SK-N-SH (cell line): ENCODE results near the gene SLC8A2. TPM values are rescaled to one million over a fixed set of nuclear protein-coding genes. Genes with fewer than 3 reads are reported as not detected.

ENCODE experiments used
- CTCF ChIA-PET: fragments of 300-600, 350-600 bp; formaldehyde crosslinking; extraction: SDS; loops from one replicate; lab custom pipeline; 2021; lab: Yijun Ruan, JAX
- POLR2A ChIA-PET: fragments of 350-600 bp; sonication (Branson Sonifier 250); formaldehyde crosslinking; extraction: SDS; loops from one replicate; lab custom pipeline; 2020; ENCODE audit warnings: antibody characterized with exemption, inconsistent platforms; lab: Yijun Ruan, JAX
- DNase-seq: peaks from one replicate; pipeline ENCODE4 v3.0.0; 2012
- H2AFZ ChIP-seq: fragments of 200-600 bp; sonication (generic); 2 replicates; pipeline ENCODE4 v1.8.1; 2016; ENCODE audit warnings: antibody characterized with exemption, mild to moderate bottlenecking, low read depth
- H3F3A ChIP-seq: fragments of 200-600 bp; sonication (generic); replicated peaks from 2 replicates; pipeline ENCODE3; 2016; ENCODE audit warnings: antibody characterized with exemption, mild to moderate bottlenecking; ENCODE audit not compliant: insufficient read depth
- H3K27ac ChIP-seq, 2 experiments: fragments of 200-500 bp in 1 of 2; fragments of 200-600 bp in 1 of 2; sonication (Bioruptor generic) in 1 of 2; sonication (generic), shearing (Covaris generic) in 1 of 2; 2 replicates each; pipeline versions ENCODE4 v1.5.1 to v1.6.1; 2014 to 2016; ENCODE audit warnings: low read depth in 2 of 2, inconsistent platforms in 1 of 2, low read length in 1 of 2, mild to moderate bottlenecking in 1 of 2, mixed read lengths in 1 of 2
- H3K27me3 ChIP-seq: fragments of 200-600 bp; sonication (generic), shearing (Covaris generic); 2 replicates; pipeline ENCODE4 v1.6.1; 2016; ENCODE audit warnings: mixed run types; ENCODE audit not compliant: insufficient read depth
- H3K36me3 ChIP-seq, 2 experiments: fragments of 200-500 bp in 1 of 2; fragments of 200-600 bp in 1 of 2; sonication (Bioruptor generic) in 1 of 2; sonication (generic) in 1 of 2; replicated peaks in 1 of 2; 2 replicates each; pipeline versions ENCODE3 to v1.5.1; 2014 to 2016; ENCODE audit warnings: low read length in 1 of 2, mild to moderate bottlenecking in 1 of 2; ENCODE audit not compliant: insufficient read depth in 2 of 2, control insufficient read depth in 1 of 2
- H3K4me1 ChIP-seq, 2 experiments: fragments of 200-500 bp in 1 of 2; fragments of 200-600 bp in 1 of 2; sonication (Bioruptor generic) in 1 of 2; sonication (generic), shearing (Covaris generic) in 1 of 2; 2 replicates each; pipeline versions ENCODE4 v1.5.1 to v1.6.1; 2014 to 2016; ENCODE audit warnings: low read depth in 1 of 2, low read length in 1 of 2, mixed run types in 1 of 2; ENCODE audit not compliant: insufficient read depth in 2 of 2, control insufficient read depth in 1 of 2
- H3K4me2 ChIP-seq: fragments of 200-600 bp; sonication (generic), shearing (Covaris generic); 2 replicates; pipeline ENCODE4 v1.6.1; 2017; ENCODE audit warnings: mixed run types
- H3K4me3 ChIP-seq, 2 experiments: fragments of 200-500 bp in 1 of 2; fragments of 200-600 bp in 1 of 2; sonication (Bioruptor generic) in 1 of 2; sonication (generic), shearing (Covaris generic) in 1 of 2; 2 replicates each; pipeline versions ENCODE4 v1.5.1 to v1.8.1; 2014 to 2016; ENCODE audit warnings: low read depth in 2 of 2, inconsistent platforms in 1 of 2, low read length in 1 of 2, mild to moderate bottlenecking in 1 of 2, mixed read lengths in 1 of 2, moderate library complexity in 1 of 2
- H3K79me2 ChIP-seq: fragments of 200-600 bp; sonication (generic); 2 replicates; pipeline ENCODE4 v1.8.1; 2017; ENCODE audit warnings: mild to moderate bottlenecking; ENCODE audit not compliant: insufficient read depth
- H3K9ac ChIP-seq: fragments of 200-600 bp; sonication (generic); 2 replicates; pipeline ENCODE4 v1.6.1; 2017; ENCODE audit warnings: mixed run types
- H3K9me2 ChIP-seq: fragments of 200-600 bp; sonication (generic); 2 replicates; pipeline ENCODE4 v1.6.1; 2017; ENCODE audit warnings: mixed run types
- H3K9me3 ChIP-seq: fragments of 200-600 bp; sonication (generic); 2 replicates; pipeline ENCODE4 v1.6.1; 2017; ENCODE audit warnings: mixed run types, mild to moderate bottlenecking, moderate library complexity
- H4K20me1 ChIP-seq: fragments of 200-600 bp; sonication (generic); 2 replicates; pipeline ENCODE4 v1.6.1; 2017; ENCODE audit warnings: mild to moderate bottlenecking, mixed run types; ENCODE audit not compliant: insufficient read depth
- CTCF ChIP-seq: fragments of 200-600 bp; sonication (generic); IDR thresholded peaks from 2 replicates; pipeline ENCODE4 v1.6.1; 2017; ENCODE audit warnings: antibody characterized with exemption, mild to moderate bottlenecking, moderate library complexity
- EP300 ChIP-seq, 2 experiments: IDR thresholded peaks; 2 replicates each; pipeline versions ENCODE4 v1.4.0 to v1.6.1; 2012; ENCODE audit warnings: borderline replicate concordance in 1 of 2, low read depth in 1 of 2, low read length in 1 of 2
- FOSL2 ChIP-seq: IDR thresholded peaks from 2 replicates; pipeline ENCODE4 v1.4.0; 2012; ENCODE audit warnings: low read depth, mild to moderate bottlenecking, moderate library complexity, borderline replicate concordance
- FOXM1 ChIP-seq: IDR thresholded peaks from 2 replicates; pipeline ENCODE4 v1.4.0; 2012; ENCODE audit warnings: low read depth, mild to moderate bottlenecking
- GATA2 ChIP-seq: sonication (generic); formaldehyde crosslinking; IDR thresholded peaks from 2 replicates; pipeline ENCODE4 v1.5.0; 2020; ENCODE audit warnings: mild to moderate bottlenecking, missing genetic modification reagents
- MXI1 ChIP-seq: IDR thresholded peaks from 2 replicates; pipeline ENCODE4 v1.6.1; 2012; ENCODE audit warnings: mild to moderate bottlenecking, low read depth, low read length, improper control_type of control experiment
- NFIC ChIP-seq: IDR thresholded peaks from 2 replicates; pipeline ENCODE4 v1.4.0; 2012; ENCODE audit warnings: borderline replicate concordance
- NRF1 ChIP-seq: IDR thresholded peaks from 2 replicates; pipeline ENCODE4 v1.6.1; 2012; ENCODE audit warnings: low read depth, mild to moderate bottlenecking, low read length
- POLR2AphosphoS5 ChIP-seq: IDR thresholded peaks from 2 replicates; pipeline ENCODE4 v1.6.1; 2012; ENCODE audit warnings: low read depth, low read length
- RFX5 ChIP-seq: IDR thresholded peaks from 2 replicates; pipeline ENCODE4 v1.6.1; 2012; ENCODE audit warnings: mild to moderate bottlenecking, improper control_type of control experiment, low read length
- TAF1 ChIP-seq: IDR thresholded peaks from 2 replicates; pipeline ENCODE4 v1.6.1; 2012; ENCODE audit warnings: low read depth, mild to moderate bottlenecking, low read length, moderate library complexity, borderline replicate concordance
- USF1 ChIP-seq: IDR thresholded peaks from 2 replicates; pipeline ENCODE4 v1.4.0; 2012; ENCODE audit warnings: low read depth, borderline replicate concordance
- YY1 ChIP-seq: IDR thresholded peaks from 2 replicates; pipeline ENCODE4 v1.4.0; 2012; ENCODE audit warnings: low read depth, mild to moderate bottlenecking
- ZBTB33 ChIP-seq: IDR thresholded peaks from 2 replicates; pipeline ENCODE4 v1.4.0; 2012; ENCODE audit warnings: low read depth, borderline replicate concordance
- WGBS: methylation state at CpG from one replicate; pipeline ENCODE4 v1.1.6; 2017; ENCODE audit warnings: low lambda C conversion rate; 5-methylcytosine and 5-hydroxymethylcytosine counted together
- polyA plus RNA-seq, 3 experiments: library from polyadenylated mRNA; depleted of rRNA; stranded (reverse); fragments of >200 nt; gene quantifications; 2 replicates each; pipeline ENCODE4 v1.2.3, GENCODE V29; 2012
- TF ChIP-seq, protein P1 (sequence below): IDR thresholded peaks from 2 replicates; pipeline ENCODE4 v1.4.0; 2012; ENCODE audit warnings: low read depth
- TF ChIP-seq, protein P2 (sequence below): fragments of 150-350 bp; IDR thresholded peaks from 2 replicates; pipeline ENCODE4 v1.6.1; 2017; ENCODE audit warnings: antibody characterized with exemption, low read length, low read depth, borderline replicate concordance

SLC8A2 gene
- polyA plus RNA-seq, 1 of the 3 experiments (the other 2 are of a cell fraction), result 0.58 TPM

DNA sequence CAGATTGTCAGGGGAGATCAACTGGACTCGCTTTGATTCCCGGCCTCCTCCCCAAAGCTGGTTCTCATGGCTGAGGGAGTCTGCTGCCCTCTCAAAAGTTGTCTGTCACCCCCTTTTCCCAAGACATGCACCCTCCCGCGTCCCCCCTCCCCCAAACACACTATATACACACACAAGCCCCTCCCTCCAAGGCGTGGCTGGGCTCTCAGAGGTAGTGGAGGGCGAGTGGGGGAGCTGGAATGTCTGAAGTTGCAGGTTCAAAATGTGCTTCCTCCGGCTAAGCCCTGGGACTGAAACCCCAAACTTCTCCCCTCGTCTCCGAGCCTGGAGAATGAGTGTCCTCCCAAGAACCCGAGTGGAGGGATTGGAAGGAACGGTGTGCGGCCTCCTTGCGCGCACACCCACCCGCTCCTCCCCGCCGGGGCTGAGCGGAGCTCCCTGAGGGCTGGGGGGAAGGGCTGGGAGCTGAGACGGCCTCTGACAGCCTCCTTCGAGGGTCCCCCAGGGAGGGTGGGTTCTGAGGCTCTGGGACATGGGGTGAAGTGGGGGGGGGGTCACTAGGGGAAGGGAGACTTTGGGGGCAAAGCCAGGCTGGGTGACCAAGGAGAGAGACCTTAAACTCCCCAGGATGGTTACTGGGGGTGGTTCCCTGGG, 42.4 kb downstream of the SLC8A2 start:
- no peak overlapping the region; the same call in 1 of the 2 replicates for H3K4me2 ChIP-seq
- no peak overlapping the region for H3K27ac ChIP-seq
- 81% methylated on average over 18 of the region's 20 CpGs for WGBS
- H3F3A ChIP-seq, result peaks cover 14% of the 10 kb centered on the region
- H4K20me1 ChIP-seq, result no peaks in the 10 kb centered on the region
- DNase-seq, result no peak
- no peak overlapping the region for H3K4me3 ChIP-seq
- peaks cover 4 to 12% of the 10 kb centered on the region in 2 experiments; a peak in 2 of 4 replicates for H3K4me1 ChIP-seq
- H3K9me2 ChIP-seq, result no peaks in the 10 kb centered on the region
- H3K9ac ChIP-seq, result no peak overlapping the region
- H3K9me3 ChIP-seq, result no peaks in the 10 kb centered on the region
- no peaks in the 10 kb centered on the region for H3K79me2 ChIP-seq
- ChIA-PET CTCF (interaction anchor here (0.6 to 3.5 kb wide), 14 partner anchors 7 to 314 kb away, joined by 3 to 30 read pairs (median 6); partner anchors contain the start of genes DHX34, KPTN and NAPA), POLR2A (interaction anchor here (0.6 kb wide), 2 partner anchors 16 to 274 kb away, joined by 3 to 4 read pairs; no protein-coding TSS in a partner anchor)
- no peak overlapping the region for H2AFZ ChIP-seq
- no peaks in the 10 kb centered on the region for H3K36me3 ChIP-seq
- TF ChIP-seq NRF1, result no peak
- TF ChIP-seq, protein P1, sequence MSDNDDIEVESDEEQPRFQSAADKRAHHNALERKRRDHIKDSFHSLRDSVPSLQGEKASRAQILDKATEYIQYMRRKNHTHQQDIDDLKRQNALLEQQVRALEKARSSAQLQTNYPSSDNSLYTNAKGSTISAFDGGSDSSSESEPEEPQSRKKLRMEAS, result no peak
- TF ChIP-seq YY1, result no peak
- no peak for TF ChIP-seq ZBTB33
- no peak for TF ChIP-seq FOXM1
- no peak for TF ChIP-seq FOSL2
- no peak for TF ChIP-seq NFIC
- no peak for TF ChIP-seq USF1
- no peaks in the 10 kb centered on the region for H3K27me3 ChIP-seq

DNA sequence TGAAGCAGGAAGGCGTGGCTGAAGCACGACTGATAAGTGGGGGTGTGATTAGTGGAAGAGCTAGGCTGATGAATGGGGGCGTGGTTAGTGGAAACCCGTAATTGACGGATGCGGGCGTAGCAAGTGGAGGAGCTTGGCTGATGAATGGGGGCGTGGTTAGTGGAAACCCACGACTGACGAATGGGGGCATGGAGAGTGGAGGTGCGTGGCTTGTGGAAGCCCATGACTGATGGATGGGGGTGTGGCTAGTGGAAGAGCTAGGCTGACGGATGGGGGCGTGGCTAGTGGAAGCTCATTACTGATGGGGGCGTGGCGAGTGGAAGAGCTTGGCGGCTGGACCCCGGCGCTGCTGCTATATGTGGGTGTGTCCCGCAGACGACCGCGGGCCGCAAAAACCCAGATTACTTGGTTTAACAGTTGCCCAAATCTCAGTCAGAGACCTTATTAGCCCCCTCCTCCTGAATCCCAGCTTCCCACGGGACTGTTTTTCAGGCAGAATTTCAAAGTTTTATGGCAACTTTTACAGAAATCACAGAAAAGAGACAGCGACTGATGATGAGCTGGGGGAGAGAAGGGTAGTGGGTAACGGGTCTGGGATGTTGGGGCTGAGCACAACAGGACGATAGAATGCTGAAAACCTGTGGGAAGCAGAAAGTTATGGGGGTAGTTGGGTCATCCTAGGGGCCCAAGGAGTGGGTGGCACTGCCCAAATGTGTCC, 43.4 kb downstream of the SLC8A2 start:
- H3K4me2 ChIP-seq, result peak overlapping the region; percentile 87
- H3K27me3 ChIP-seq, result no peaks in the 10 kb centered on the region
- ChIA-PET CTCF (interaction anchor here (0.7 to 3.5 kb wide), 23 partner anchors 8 to 315 kb away, joined by 3 to 30 read pairs (median 5); partner anchors contain the start of genes DHX34 and KPTN), POLR2A (interaction anchor here (0.6 to 1.0 kb wide), 3 partner anchors 9 to 79 kb away, joined by 3 to 5 read pairs (median 3); partner anchors contain the start of genes DHX34 and MEIS3)
- H3K79me2 ChIP-seq, result no peaks in the 10 kb centered on the region
- H2AFZ ChIP-seq, result peak overlapping the region; percentile 95
- H3K36me3 ChIP-seq, result no peaks in the 10 kb centered on the region
- H4K20me1 ChIP-seq, result no peaks in the 10 kb centered on the region
- peak; percentile 96 for DNase-seq
- peaks cover 4 to 12% of the 10 kb centered on the region in 2 experiments; a peak in 2 of 4 replicates for H3K4me1 ChIP-seq
- H3K27ac ChIP-seq, result peak overlapping the region; percentile 74 to 78
- no peaks in the 10 kb centered on the region for H3K9me2 ChIP-seq
- H3F3A ChIP-seq, result peaks cover 14% of the 10 kb centered on the region
- H3K4me3 ChIP-seq, result peak overlapping the region; percentile 37 to 62
- H3K9me3 ChIP-seq, result no peaks in the 10 kb centered on the region
- WGBS, result 4% methylated on average over 27 of the region's 27 CpGs
- peak overlapping the region; percentile 47; the same call in 1 of the 2 replicates for H3K9ac ChIP-seq
- TF ChIP-seq GATA2 (CRISPR knock-in tag), result no peak
- no peak for TF ChIP-seq FOSL2
- peak; percentile 88 for TF ChIP-seq MXI1
- TF ChIP-seq CTCF, result no peak
- no peak for TF ChIP-seq NFIC
- TF ChIP-seq FOXM1, result no peak
- TF ChIP-seq, protein P2, sequence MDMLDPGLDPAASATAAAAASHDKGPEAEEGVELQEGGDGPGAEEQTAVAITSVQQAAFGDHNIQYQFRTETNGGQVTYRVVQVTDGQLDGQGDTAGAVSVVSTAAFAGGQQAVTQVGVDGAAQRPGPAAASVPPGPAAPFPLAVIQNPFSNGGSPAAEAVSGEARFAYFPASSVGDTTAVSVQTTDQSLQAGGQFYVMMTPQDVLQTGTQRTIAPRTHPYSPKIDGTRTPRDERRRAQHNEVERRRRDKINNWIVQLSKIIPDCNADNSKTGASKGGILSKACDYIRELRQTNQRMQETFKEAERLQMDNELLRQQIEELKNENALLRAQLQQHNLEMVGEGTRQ, result no peak
- TF ChIP-seq POLR2AphosphoS5, result no peak
- TF ChIP-seq RFX5, result peak; percentile 78
- 0 out of 4 replicates have a peak, but pooled peaks of 1 of the 2 experiments have one; percentile 13 for TF ChIP-seq EP300 (IDR thresholded peaks at IDR 0.05; ENCODE audit: borderline replicate concordance in 1 of 2, low read depth in 1 of 2, low read length in 1 of 2)
- no peak for TF ChIP-seq TAF1
